ENCODE data around the gene YEATS2. TPM values are rescaled to one million over a fixed set of nuclear protein-coding genes. Genes with fewer than 3 reads are reported as not detected.
A peak's percentile ranks its signal among the peaks of the same experiment; 100 is the strongest.

YEATS2 gene
- total RNA-seq, 1 experiment from 2014 or later = 31.0 TPM

GRCh38 chr3:183653209-183654064, 44.2 kb upstream of the YEATS2 start:
- H3K79me2 ChIP-seq (ENCODE audit: low read length) = no peaks in the 10 kb centered on the region
- H3K36me3 ChIP-seq (ENCODE audit: low read depth, low read length) = peaks cover 53% of the 10 kb centered on the region
- POLR2A ChIA-PET (ENCODE audit: unreplicated experiment) = no interaction called here
- intact Hi-C loops (cut with micrococcal nuclease) = no loop called here
- ATAC-seq (no peak), DNase-seq (peak; percentile 11)
- H3K27ac ChIP-seq (ENCODE audit: low read length) = no peak overlapping the region
- CTCF ChIA-PET = no interaction called here
- H3K4me3 ChIP-seq (ENCODE audit: low read length) = no peak overlapping the region; the same call in 1 of the 2 replicates
- H3F3A ChIP-seq (ENCODE audit: low read length, unreplicated experiment) = no peaks in the 10 kb centered on the region
- no peak for TF ChIP-seq EZH2phosphoT487 (IDR thresholded peaks at IDR 0.05; ENCODE audit: borderline replicate concordance, low read length)
- no peak for TF ChIP-seq EZH2 (IDR thresholded peaks at IDR 0.05; ENCODE audit: low read length, unreplicated experiment)
- TF ChIP-seq, protein P1, sequence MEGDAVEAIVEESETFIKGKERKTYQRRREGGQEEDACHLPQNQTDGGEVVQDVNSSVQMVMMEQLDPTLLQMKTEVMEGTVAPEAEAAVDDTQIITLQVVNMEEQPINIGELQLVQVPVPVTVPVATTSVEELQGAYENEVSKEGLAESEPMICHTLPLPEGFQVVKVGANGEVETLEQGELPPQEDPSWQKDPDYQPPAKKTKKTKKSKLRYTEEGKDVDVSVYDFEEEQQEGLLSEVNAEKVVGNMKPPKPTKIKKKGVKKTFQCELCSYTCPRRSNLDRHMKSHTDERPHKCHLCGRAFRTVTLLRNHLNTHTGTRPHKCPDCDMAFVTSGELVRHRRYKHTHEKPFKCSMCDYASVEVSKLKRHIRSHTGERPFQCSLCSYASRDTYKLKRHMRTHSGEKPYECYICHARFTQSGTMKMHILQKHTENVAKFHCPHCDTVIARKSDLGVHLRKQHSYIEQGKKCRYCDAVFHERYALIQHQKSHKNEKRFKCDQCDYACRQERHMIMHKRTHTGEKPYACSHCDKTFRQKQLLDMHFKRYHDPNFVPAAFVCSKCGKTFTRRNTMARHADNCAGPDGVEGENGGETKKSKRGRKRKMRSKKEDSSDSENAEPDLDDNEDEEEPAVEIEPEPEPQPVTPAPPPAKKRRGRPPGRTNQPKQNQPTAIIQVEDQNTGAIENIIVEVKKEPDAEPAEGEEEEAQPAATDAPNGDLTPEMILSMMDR (conservative IDR thresholded peaks at IDR 0.05; ENCODE audit: low read depth, low read length) = no peak
- H3K9me2 ChIP-seq (replicated peaks; ENCODE audit: low read length) = no peaks in the 10 kb centered on the region
- H3K4me1 ChIP-seq (ENCODE audit: insufficient read depth, low read length) = no peaks in the 10 kb centered on the region
- no peak overlapping the region for H3K9ac ChIP-seq (ENCODE audit: low read length)
- no peaks in the 10 kb centered on the region for H3K27me3 ChIP-seq (ENCODE audit: low read length)
- H4K20me1 ChIP-seq (ENCODE audit: low read length) = no peaks in the 10 kb centered on the region
- no TSS peak for BruUV-seq (replicated peaks)
- H3K4me2 ChIP-seq (ENCODE audit: low read length) = no peak overlapping the region
- no peak overlapping the region for H2AFZ ChIP-seq (ENCODE audit: low read length)
- peaks cover 44% of the 10 kb centered on the region for H3K9me3 ChIP-seq (ENCODE audit: low read length)

DNA sequence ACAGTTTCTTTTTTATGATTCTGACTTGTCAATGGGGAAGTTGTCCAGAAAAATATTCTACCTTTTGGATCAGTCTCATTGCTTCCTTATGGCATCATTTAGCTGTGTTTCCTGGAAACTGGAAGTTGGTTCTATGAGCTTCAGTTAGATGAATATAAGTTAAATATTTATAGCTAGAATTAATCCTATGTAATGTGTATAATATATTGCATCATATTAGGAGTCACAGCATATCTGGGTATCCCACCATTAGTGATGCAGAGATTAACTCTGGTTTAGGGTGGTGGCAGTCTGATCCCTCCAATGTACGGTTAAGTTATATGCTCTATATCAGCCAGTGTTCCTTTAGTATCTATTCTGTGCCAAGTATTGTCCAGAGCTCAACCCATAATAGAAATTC, 42.9 kb upstream of the YEATS2 start:
- no peak for ATAC-seq
- Histone ChIP-seq H3K27ac (ENCODE audit: low read length) (no peak overlapping the region), H3K27me3 (ENCODE audit: low read length) (no peaks in the 10 kb centered on the region), H3K4me1 (ENCODE audit: insufficient read depth, low read length) (no peaks in the 10 kb centered on the region), H3K9ac (ENCODE audit: low read length) (no peak overlapping the region), H3K36me3 (ENCODE audit: low read depth, low read length) (peaks cover 53% of the 10 kb centered on the region), H3F3A (ENCODE audit: low read length, unreplicated experiment) (no peaks in the 10 kb centered on the region), H3K4me2 (ENCODE audit: low read length) (no peak overlapping the region), H3K4me3 (ENCODE audit: low read length) (no peak overlapping the region), H2AFZ (ENCODE audit: low read length) (no peak overlapping the region), H3K79me2 (ENCODE audit: low read length) (no peaks in the 10 kb centered on the region), H3K9me3 (ENCODE audit: low read length) (peaks cover 44% of the 10 kb centered on the region), H3K9me2 (replicated peaks; ENCODE audit: low read length) (no peaks in the 10 kb centered on the region), H4K20me1 (ENCODE audit: low read length) (no peaks in the 10 kb centered on the region)
- ChIA-PET POLR2A (ENCODE audit: unreplicated experiment) (no interaction called here), CTCF (no interaction called here)
- no peak for DNase-seq
- intact Hi-C loops (cut with micrococcal nuclease) = no loop called here
- TF ChIP-seq EZH2 (IDR thresholded peaks at IDR 0.05; ENCODE audit: low read length, unreplicated experiment) = no peak
- BruUV-seq (replicated peaks) = no TSS peak

GRCh38 chr3:183662099-183662498, 35.5 kb upstream of the YEATS2 start:
- Histone ChIP-seq H3K9me2 (replicated peaks; ENCODE audit: low read length) (no peaks in the 10 kb centered on the region), H3K4me1 (ENCODE audit: insufficient read depth, low read length) (peaks cover 10% of the 10 kb centered on the region), H4K20me1 (ENCODE audit: low read length) (no peaks in the 10 kb centered on the region), H3K9ac (ENCODE audit: low read length) (no peak overlapping the region), H3K27me3 (ENCODE audit: low read length) (no peaks in the 10 kb centered on the region), H2AFZ (ENCODE audit: low read length) (no peak overlapping the region), H3K4me3 (ENCODE audit: low read length) (no peak overlapping the region), H3K79me2 (ENCODE audit: low read length) (no peaks in the 10 kb centered on the region), H3K9me3 (ENCODE audit: low read length) (no peaks in the 10 kb centered on the region), H3K27ac (ENCODE audit: low read length) (no peak overlapping the region), H3F3A (ENCODE audit: low read length, unreplicated experiment) (no peaks in the 10 kb centered on the region), H3K4me2 (ENCODE audit: low read length) (no peak overlapping the region), H3K36me3 (ENCODE audit: low read depth, low read length) (no peaks in the 10 kb centered on the region)
- intact Hi-C loops (cut with micrococcal nuclease) = no loop called here
- ChIA-PET CTCF (no interaction called here), POLR2A (ENCODE audit: unreplicated experiment) (no interaction called here)
- ATAC-seq (no peak), DNase-seq (no peak)
- no peak for TF ChIP-seq EZH2 (IDR thresholded peaks at IDR 0.05; ENCODE audit: low read length, unreplicated experiment)
- TF ChIP-seq, protein P1 (conservative IDR thresholded peaks at IDR 0.05; ENCODE audit: low read depth, low read length) = no peak
- no peak for TF ChIP-seq EZH2phosphoT487 (IDR thresholded peaks at IDR 0.05; ENCODE audit: borderline replicate concordance, low read length)
- no TSS peak for BruUV-seq (replicated peaks)

Data from PC-3 (cell line).